Endothelial cell of umbilical vein (primary cell): ENCODE measurements around the gene IL4I1. TPM values are rescaled to one million over a fixed set of nuclear protein-coding genes. Genes with fewer than 3 reads are reported as not detected.

Experiments used
- BruUV-seq: library from RNA; stranded (reverse); fragments of 400-500 nt; replicated peaks from 2 replicates; lab custom pipeline; 2021; lab: Mats Ljungman, UMichigan
- CTCF ChIA-PET: fragments of 300-600, 350-600 bp; sonication (Branson Sonifier 250); formaldehyde crosslinking; loops from one replicate; lab custom pipeline; 2021; ENCODE audit warnings: antibody characterized with exemption, inconsistent platforms; lab: Charles Lee
- POLR2A ChIA-PET: fragments of 300-600, 350-600 bp; sonication (Branson Sonifier 250); formaldehyde crosslinking; loops from one replicate; lab custom pipeline; 2021; ENCODE audit warnings: antibody characterized with exemption, inconsistent platforms; lab: Charles Lee
- DNase-seq: peaks from one replicate; pipeline ENCODE4 v3.0.0-alpha.2; 2011; ENCODE audit warnings: low read depth, low spot score
- FAIRE-seq: peaks from 2 replicates; lab custom pipeline; 2011; peaks lifted over from hg19 to GRCh38; lab: Jason Lieb, UNC
- H2AFZ ChIP-seq: 2 replicates; pipeline ENCODE4 v1.6.0; 2012; ENCODE audit warnings: low read depth, low read length, control low read depth, inconsistent platforms
- H3K27ac ChIP-seq: 2 replicates; pipeline ENCODE4 v1.5.1; 2011; ENCODE audit warnings: low read depth, mild to moderate bottlenecking, control low read depth, low read length, moderate library complexity; ENCODE audit not compliant: insufficient read depth
- H3K27me3 ChIP-seq, 2 experiments: 2 replicates each; pipeline versions ENCODE4 v1.6.0 to v1.6.1; 2011; ENCODE audit warnings: low read length in 2 of 2, mixed read lengths in 1 of 2; ENCODE audit not compliant: control insufficient read depth in 2 of 2, insufficient read depth in 2 of 2
- H3K36me3 ChIP-seq, 2 experiments: 2 replicates in 1 of 2; 3 replicates in 1 of 2; pipeline ENCODE4 v1.5.1; 2011; ENCODE audit warnings: low read length in 2 of 2, mild to moderate bottlenecking in 1 of 2, moderate library complexity in 1 of 2; ENCODE audit not compliant: control insufficient read depth in 2 of 2, insufficient read depth in 2 of 2; ENCODE audit errors: extremely low read depth in 1 of 2
- H3K4me1 ChIP-seq: 3 replicates; pipeline ENCODE4 v1.5.1; 2011; ENCODE audit warnings: mild to moderate bottlenecking, low read length; ENCODE audit not compliant: control insufficient read depth, insufficient read depth; ENCODE audit errors: extremely low read depth
- H3K4me2 ChIP-seq: 2 replicates; pipeline ENCODE4 v1.6.1; 2011; ENCODE audit warnings: low read length, control low read depth, mixed read lengths; ENCODE audit not compliant: insufficient read depth
- H3K4me3 ChIP-seq, 3 experiments: fragments of 200-600 bp in 1 of 3; sonication (generic), shearing (Covaris generic) in 1 of 3; replicated peaks in 1 of 3; 2 replicates each; pipeline ENCODE4 v1.5.1; 2011 to 2016; ENCODE audit warnings: control low read depth in 3 of 3, low read length in 3 of 3, mild to moderate bottlenecking in 2 of 3, inconsistent platforms in 1 of 3, low read depth in 1 of 3, moderate library complexity in 1 of 3; ENCODE audit not compliant: insufficient read depth in 1 of 3
- H3K79me2 ChIP-seq: 2 replicates; pipeline ENCODE4 v1.6.0; 2012; ENCODE audit warnings: low read length, inconsistent platforms; ENCODE audit not compliant: control insufficient read depth, insufficient read depth
- H3K9ac ChIP-seq: replicated peaks from 2 replicates; pipeline ENCODE3; 2011; ENCODE audit warnings: low read length, control low read depth; ENCODE audit not compliant: insufficient read depth; ENCODE audit errors: extremely low read depth
- H3K9me1 ChIP-seq: replicated peaks from 3 replicates; pipeline ENCODE4 v1.6.0; 2011; ENCODE audit warnings: mild to moderate bottlenecking, low read length; ENCODE audit not compliant: control insufficient read depth, insufficient read depth; ENCODE audit errors: extremely low read depth
- H3K9me3 ChIP-seq: replicated peaks from 2 replicates; pipeline ENCODE4 v1.5.1; 2012; ENCODE audit warnings: low read length, inconsistent platforms; ENCODE audit not compliant: control insufficient read depth, insufficient read depth
- H4K20me1 ChIP-seq: replicated peaks from 2 replicates; pipeline ENCODE3; 2011; ENCODE audit warnings: mild to moderate bottlenecking, low read length; ENCODE audit not compliant: control insufficient read depth, insufficient read depth; ENCODE audit errors: extremely low read depth
- CTCF ChIP-seq, 2 donors: IDR thresholded peaks; 1 replicate in 1 of 2; 2 replicates in 1 of 2; pipeline ENCODE4 v1.5.1; 2011; ENCODE audit warnings: low read length in 2 of 2, mild to moderate bottlenecking in 2 of 2, moderate library complexity in 2 of 2, control low read depth in 1 of 2, inconsistent platforms in 1 of 2, low read depth in 1 of 2; ENCODE audit not compliant: insufficient read depth in 1 of 2; ENCODE audit errors: extremely low read depth in 1 of 2
- EZH2 ChIP-seq: IDR thresholded peaks from 2 replicates; pipeline ENCODE4 v1.6.1; 2012; ENCODE audit warnings: borderline replicate concordance, low read depth, mild to moderate bottlenecking, moderate library complexity, low read length, inconsistent platforms; ENCODE audit not compliant: severe bottlenecking
- FOS ChIP-seq: IDR thresholded peaks from 2 replicates; pipeline ENCODE4 v1.6.1; 2011; ENCODE audit warnings: mild to moderate bottlenecking, low read length, moderate library complexity, borderline replicate concordance; ENCODE audit not compliant: insufficient read depth
- GATA2 ChIP-seq: IDR thresholded peaks from 2 replicates; pipeline ENCODE4 v1.7.0; 2011; ENCODE audit warnings: low read depth, mild to moderate bottlenecking, moderate library complexity, mixed read lengths, low read length; ENCODE audit not compliant: insufficient read length, insufficient read depth
- JUN ChIP-seq: IDR thresholded peaks from 2 replicates; pipeline ENCODE4 v1.6.1; 2011; ENCODE audit warnings: borderline replicate concordance, low read depth; ENCODE audit not compliant: insufficient read length, insufficient read depth
- MAX ChIP-seq: IDR thresholded peaks from 2 replicates; pipeline ENCODE4 v1.6.1; 2011; ENCODE audit not compliant: insufficient read depth, insufficient read length
- MYC ChIP-seq: IDR thresholded peaks from one replicate; pipeline ENCODE4 v1.6.1; 2011; ENCODE audit warnings: mild to moderate bottlenecking, low read depth, low read length
- POLR2A ChIP-seq: IDR thresholded peaks from 2 replicates; pipeline ENCODE4 v1.6.1; 2012; ENCODE audit warnings: low read depth, mild to moderate bottlenecking, control low read depth, low read length
- POLR2AphosphoS5 ChIP-seq: IDR thresholded peaks from 2 replicates; pipeline ENCODE4 v1.6.1; 2012; ENCODE audit warnings: low read depth, mild to moderate bottlenecking, control low read depth, low read length, moderate library complexity; ENCODE audit not compliant: insufficient read depth
- dilution Hi-C: fragments of 300-500 bp; cut with MboI; formaldehyde crosslinking; loops from one replicate; pipeline ENCODE4 v1.15.0; 2019; ENCODE audit warnings: low sequenced_read_pairs; ENCODE audit not compliant: extremely low pct_ligation_motif_present
- intact Hi-C: fragments of 100-400 bp; cut with micrococcal nuclease; formaldehyde crosslinking; loops from one replicate; pipeline ENCODE4 v1.10.0; 2022
- polyA plus RNA-seq, 4 experiments: library from polyadenylated mRNA; depleted of rRNA in 3 of 4; stranded (reverse) in 3 of 4; unstranded in 1 of 4; fragments of >200 nt; gene quantifications; 2 replicates each; pipeline versions ENCODE4 v1.2.1 to v1.2.3, GENCODE V29; 2011 to 2012; ENCODE audit warnings: missing spikeins in 1 of 4
- total RNA-seq: library from RNA; stranded (reverse); gene quantifications from 2 replicates; pipeline ENCODE4 v1.2.3, GENCODE V29; 2021

IL4I1 gene
- total and polyA plus RNA-seq, 2 donors (not counting 3 experiments of a cell fraction or from before 2014, with no cell fraction given) = 5.0 to 5.6 TPM

- CTCF ChIA-PET = interaction anchor here (0.7 to 1.4 kb wide), 5 partner anchors 10 to 39 kb away, joined by 3 to 4 read pairs (median 3); no protein-coding TSS in a partner anchor
- Histone ChIP-seq H3K27me3 (no peaks in the 10 kb centered on the region), H3K4me2 (peak within 1 kb of the TSS; percentile 83), H3K27ac (peak within 1 kb of the TSS; percentile 79), H3K36me3 (peaks cover 6 to 7% of the 10 kb centered on the region in 2 experiments), H4K20me1 (no peaks in the 10 kb centered on the region), H3K4me1 (peaks cover 10% of the 10 kb centered on the region), H3K9ac (peak within 1 kb of the TSS; percentile 90), H3K4me3 (peak within 1 kb of the TSS; percentile 88 to 99 (median 91)), H2AFZ (peak within 1 kb of the TSS; percentile 44), H3K9me1 (no peaks in the 10 kb centered on the region), H3K9me3 (no peaks in the 10 kb centered on the region), H3K79me2 (peaks cover 46% of the 10 kb centered on the region)
- dilution Hi-C loops = no loop called here
- intact Hi-C loops = loop anchor here (1.0 to 2.0 kb wide), 3 partner anchors 32 to 288 kb away; partner anchors contain the start of genes AKT1S1, IL4I1, RRAS and TBC1D17
- TF ChIP-seq EZH2 = no peak
- no peak for TF ChIP-seq CTCF (IDR thresholded peaks at IDR 0.05; ENCODE audit: extremely low read depth in 1 of 2, insufficient read depth in 1 of 2, low read depth in 1 of 2, low read length in 2 of 2)
- peak; percentile 89 for TF ChIP-seq POLR2AphosphoS5
- TF ChIP-seq JUN = no peak
- TF ChIP-seq GATA2 = no peak
- TF ChIP-seq MYC = no peak
- peak; percentile 44 for TF ChIP-seq MAX
- peak; percentile 80 for TF ChIP-seq POLR2A
- no peak for TF ChIP-seq FOS
- TSS peak; percentile 89 for BruUV-seq
- no peak for DNase-seq
- POLR2A ChIA-PET = interaction anchor here (0.8 to 0.9 kb wide), 3 partner anchors 17 to 876 kb away, joined by 3 to 6 read pairs (median 3); no protein-coding TSS in a partner anchor
- FAIRE-seq = no peak
These were observed 32.5 kb upstream of the IL4I1 start, which contains the start of the genes ATF5 and NUP62 for GRCh38 chr19:49929121-49929610. Gene ATF5, plus strand, starts transcription at chr19:49929205. Its CDS starts 1,646 bp downstream, at chr19:49930851. Gene NUP62, minus strand, starts transcription at chr19:49929504. Its CDS starts 19,697 bp downstream, at chr19:49909807.
